AG04449 (cell line): Measurements from ENCODE around the gene CTNNBIP1.

Experiments used
- CTCF ChIA-PET: fragments of 350-600 bp; formaldehyde crosslinking; extraction: SDS; loops from one replicate; lab custom pipeline; 2021; ENCODE audit warnings: antibody characterized with exemption; lab: Yijun Ruan, JAX
- POLR2A ChIA-PET: fragments of 400-600, 350-600 bp; formaldehyde crosslinking; extraction: SDS; loops from one replicate; lab custom pipeline; 2020; ENCODE audit warnings: antibody characterized with exemption, inconsistent platforms; lab: Yijun Ruan, JAX
- DNase-seq: peaks from one replicate; pipeline ENCODE4 v3.0.0-alpha.2; 2010; ENCODE audit warnings: low read depth, low spot score
- H3K4me3 ChIP-seq: 2 replicates; pipeline ENCODE4 v1.5.1; 2011; ENCODE audit warnings: low read depth, mild to moderate bottlenecking, control low read depth, low read length
- TF ChIP-seq, protein P1 (sequence below): IDR thresholded peaks from one replicate; pipeline ENCODE4 v1.5.1; 2011; ENCODE audit warnings: mild to moderate bottlenecking, moderate library complexity, low read length, control low read depth, inconsistent platforms; ENCODE audit not compliant: insufficient read depth; ENCODE audit errors: missing control alignments

The CTNNBIP1 gene

DNA sequence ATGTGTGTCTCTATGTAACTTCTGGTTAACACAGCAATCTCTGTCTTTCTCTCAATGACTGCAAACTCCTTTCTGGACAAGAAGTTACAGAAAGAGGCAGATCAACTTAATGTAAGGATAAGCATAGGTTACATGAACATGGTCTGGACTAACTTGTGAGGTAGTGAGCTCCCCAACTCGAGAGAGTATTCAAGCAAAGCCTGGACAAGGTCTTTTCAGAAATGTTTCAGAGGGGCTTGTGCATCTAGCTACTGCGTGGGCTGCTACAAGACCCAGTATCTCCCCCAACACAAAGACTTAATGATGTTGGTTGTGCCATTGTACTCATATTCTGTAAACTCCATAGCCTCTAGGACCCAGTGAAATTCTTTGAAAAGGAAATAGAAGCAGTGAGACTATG is 62.8 kb downstream of the CTNNBIP1 start:
- H3K4me3 ChIP-seq: no peak overlapping the region
- POLR2A ChIA-PET: no interaction called here
- TF ChIP-seq, protein P1, sequence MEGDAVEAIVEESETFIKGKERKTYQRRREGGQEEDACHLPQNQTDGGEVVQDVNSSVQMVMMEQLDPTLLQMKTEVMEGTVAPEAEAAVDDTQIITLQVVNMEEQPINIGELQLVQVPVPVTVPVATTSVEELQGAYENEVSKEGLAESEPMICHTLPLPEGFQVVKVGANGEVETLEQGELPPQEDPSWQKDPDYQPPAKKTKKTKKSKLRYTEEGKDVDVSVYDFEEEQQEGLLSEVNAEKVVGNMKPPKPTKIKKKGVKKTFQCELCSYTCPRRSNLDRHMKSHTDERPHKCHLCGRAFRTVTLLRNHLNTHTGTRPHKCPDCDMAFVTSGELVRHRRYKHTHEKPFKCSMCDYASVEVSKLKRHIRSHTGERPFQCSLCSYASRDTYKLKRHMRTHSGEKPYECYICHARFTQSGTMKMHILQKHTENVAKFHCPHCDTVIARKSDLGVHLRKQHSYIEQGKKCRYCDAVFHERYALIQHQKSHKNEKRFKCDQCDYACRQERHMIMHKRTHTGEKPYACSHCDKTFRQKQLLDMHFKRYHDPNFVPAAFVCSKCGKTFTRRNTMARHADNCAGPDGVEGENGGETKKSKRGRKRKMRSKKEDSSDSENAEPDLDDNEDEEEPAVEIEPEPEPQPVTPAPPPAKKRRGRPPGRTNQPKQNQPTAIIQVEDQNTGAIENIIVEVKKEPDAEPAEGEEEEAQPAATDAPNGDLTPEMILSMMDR: no peak
- CTCF ChIA-PET: interaction anchor here (1.3 to 2.1 kb wide), 3 partner anchors 14 to 220 kb away, joined by 4 to 7 read pairs (median 4); no protein-coding TSS in a partner anchor
- no peak for DNase-seq

DNA sequence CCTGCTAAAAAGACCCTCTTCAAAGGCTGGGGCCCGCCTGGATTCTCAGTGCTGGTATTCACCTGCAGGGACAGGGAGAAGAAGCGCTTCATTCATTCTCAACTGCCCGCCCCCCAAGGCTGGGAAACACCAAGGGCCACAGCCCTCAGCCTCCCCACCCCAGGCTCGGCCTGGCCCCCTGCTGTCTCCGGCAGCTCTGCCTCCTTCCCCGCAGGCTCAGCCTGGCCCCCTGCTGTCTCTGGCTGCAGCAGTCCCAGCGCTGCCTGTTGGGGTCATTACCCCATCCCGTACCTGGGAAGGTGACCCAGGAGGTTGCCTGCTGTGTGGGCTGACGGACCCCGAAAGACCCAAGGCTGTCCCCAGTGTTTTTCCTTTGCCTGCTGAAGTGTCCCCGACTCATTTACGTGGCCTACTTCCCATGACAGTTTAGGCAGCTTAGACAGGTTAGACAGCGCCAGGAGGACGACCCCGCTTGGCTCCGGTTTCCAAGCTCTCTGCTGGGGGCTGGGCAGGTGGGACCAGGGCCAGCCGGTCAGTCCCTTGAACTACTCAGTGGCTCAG is 63.4 kb downstream of the CTNNBIP1 start:
- no peak for DNase-seq
- no peak overlapping the region for H3K4me3 ChIP-seq
- POLR2A ChIA-PET: no interaction called here
- CTCF ChIA-PET: interaction anchor here (1.3 to 2.1 kb wide), 3 partner anchors 15 to 220 kb away, joined by 4 to 7 read pairs (median 4); no protein-coding TSS in a partner anchor
- TF ChIP-seq, protein P1: no peak

DNA sequence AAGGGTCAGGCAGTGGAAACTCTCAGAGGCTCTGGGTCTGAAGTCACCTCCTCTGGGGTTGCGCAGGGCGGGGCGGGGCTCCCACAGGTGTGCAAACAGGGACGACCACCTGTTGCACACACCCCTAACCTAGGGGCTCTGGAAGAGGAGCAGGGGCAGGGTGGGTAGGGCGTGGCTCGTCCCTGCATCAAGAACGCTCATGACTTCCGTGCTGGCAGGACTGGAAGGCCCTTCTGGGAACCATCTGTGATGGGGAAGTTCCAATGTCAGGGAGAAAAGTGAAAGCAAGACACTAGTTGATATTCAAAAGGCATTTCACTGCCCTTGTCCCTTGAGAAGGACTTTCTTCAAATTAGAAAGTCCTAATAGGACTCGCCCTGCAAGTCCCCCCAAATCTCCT is 64.2 kb downstream of the CTNNBIP1 start:
- TF ChIP-seq, protein P1: no peak
- CTCF ChIA-PET: interaction anchor here (1.3 to 2.4 kb wide), 2 partner anchors 13 to 29 kb away, joined by 4 to 6 read pairs; no protein-coding TSS in a partner anchor
- H3K4me3 ChIP-seq: no peak overlapping the region
- no peak for DNase-seq
- POLR2A ChIA-PET: no interaction called here

DNA sequence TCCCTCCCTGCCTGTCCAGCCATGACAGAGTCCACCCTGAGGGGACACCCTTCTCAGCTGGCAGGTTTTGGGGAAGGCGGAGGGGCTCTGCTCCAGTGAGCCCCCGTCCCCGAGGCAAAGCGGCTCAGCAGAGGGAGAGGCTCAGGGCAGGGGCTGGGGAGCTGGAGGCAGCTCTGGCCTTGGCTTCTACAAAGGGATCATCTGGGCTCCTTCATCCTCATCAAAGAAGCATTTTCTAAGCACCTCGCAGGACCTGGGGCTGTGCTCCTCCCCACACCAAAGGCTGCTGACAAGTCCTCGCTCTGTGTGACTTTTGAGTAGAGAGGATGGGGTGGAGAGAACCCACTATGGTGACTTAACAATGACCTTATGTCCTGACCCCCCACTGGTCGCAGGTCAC is 65.3 kb downstream of the CTNNBIP1 start:
- TF ChIP-seq, protein P1: no peak
- CTCF ChIA-PET: interaction anchor here (1.1 to 2.4 kb wide), 4 partner anchors 7 to 30 kb away, joined by 3 to 6 read pairs (median 4); no protein-coding TSS in a partner anchor
- H3K4me3 ChIP-seq: no peak overlapping the region
- POLR2A ChIA-PET: no interaction called here
- DNase-seq: no peak

DNA sequence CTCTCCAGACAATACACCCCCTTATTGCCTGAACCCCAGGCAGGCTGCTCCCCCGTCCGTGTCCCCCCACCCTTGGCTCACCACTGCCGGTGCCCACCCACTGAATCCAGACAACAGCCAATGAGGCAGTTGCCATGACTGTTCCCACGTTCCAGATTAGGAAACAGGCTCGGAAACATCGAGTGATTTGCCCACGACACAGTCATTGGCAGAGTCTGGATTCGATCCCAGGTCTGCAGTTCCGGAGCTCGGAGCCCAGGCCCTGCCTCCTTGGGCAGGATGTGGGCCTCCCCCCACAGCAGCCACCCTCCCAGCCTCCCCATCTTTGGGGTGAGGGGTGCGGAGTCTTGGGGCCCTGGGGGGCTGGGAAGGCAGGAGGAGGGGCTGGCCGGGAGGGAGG is 66.0 kb downstream of the CTNNBIP1 start:
- TF ChIP-seq, protein P1: no peak
- ChIA-PET CTCF (interaction anchor here (0.6 to 2.4 kb wide), 4 partner anchors 8 to 83 kb away, joined by 3 to 6 read pairs (median 3); no protein-coding TSS in a partner anchor), POLR2A (no interaction called here)
- no peak overlapping the region for H3K4me3 ChIP-seq
- DNase-seq: no peak

DNA sequence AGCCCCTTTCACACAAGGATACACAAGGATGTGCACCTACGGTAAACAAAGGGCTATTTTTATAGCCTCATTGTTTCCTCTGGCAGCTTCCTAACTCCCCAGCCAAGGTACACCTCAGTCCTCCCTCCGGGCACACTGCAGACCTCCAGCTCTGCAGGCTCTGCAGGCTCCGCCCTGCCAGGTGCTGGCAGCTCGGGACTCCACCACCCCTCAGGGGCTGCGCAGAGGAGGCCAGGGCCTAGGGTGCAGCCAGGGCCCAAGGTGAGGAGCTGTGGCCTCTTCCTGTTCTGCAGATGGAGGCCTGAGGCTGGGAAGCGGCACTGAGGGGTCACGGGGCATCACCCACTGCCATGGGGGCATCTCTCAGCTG is 66.5 kb downstream of the CTNNBIP1 start:
- POLR2A ChIA-PET: no interaction called here
- no peak overlapping the region for H3K4me3 ChIP-seq
- DNase-seq: no peak
- TF ChIP-seq, protein P1: no peak
- CTCF ChIA-PET: interaction anchor here (0.6 to 4.4 kb wide), 6 partner anchors 8 to 82 kb away, joined by 3 to 16 read pairs (median 3); no protein-coding TSS in a partner anchor
